ENCODE results near the gene SEMA5B. TPM values are rescaled to one million over a fixed set of nuclear protein-coding genes. Genes with fewer than 3 reads are reported as not detected.
A peak's percentile ranks its signal among the peaks of the same experiment; 100 is the strongest.

SEMA5B gene
- total and polyA plus RNA-seq, 9 of the 15 experiments (the other 6 are each of a cell fraction or from before 2014, with no cell fraction given), result not detected

DNA sequence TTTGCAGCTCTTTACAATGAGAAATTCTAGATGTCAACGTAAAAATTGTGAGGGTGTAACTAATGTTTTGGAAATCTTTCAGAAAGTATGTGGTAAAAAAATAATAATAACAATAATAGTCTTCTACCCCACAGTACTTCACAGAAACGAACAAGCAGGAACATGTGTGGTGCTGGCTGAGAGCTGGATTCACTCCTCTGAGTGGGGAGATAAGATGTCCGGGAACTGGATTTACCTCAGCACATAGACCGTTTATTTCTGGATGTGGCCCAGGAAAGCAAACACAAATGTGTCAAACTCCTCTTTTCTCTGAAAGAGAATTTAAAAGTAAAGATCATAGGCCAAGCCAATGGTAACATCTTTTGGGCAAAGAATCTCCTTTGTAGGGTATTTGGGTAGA, 129.3 kb downstream of the SEMA5B start (continued):
- no peak for TF ChIP-seq SAFB2 (IDR thresholded peaks at IDR 0.05; ENCODE audit: borderline replicate concordance, low read depth, low read length, severe bottlenecking)
- TF ChIP-seq ZNF445 (CRISPR knock-in tag; IDR thresholded peaks at IDR 0.05; ENCODE audit: low read depth), result no peak
- TF ChIP-seq CREM (IDR thresholded peaks at IDR 0.05; ENCODE audit: low read depth), result no peak
- TF ChIP-seq, protein P1, sequence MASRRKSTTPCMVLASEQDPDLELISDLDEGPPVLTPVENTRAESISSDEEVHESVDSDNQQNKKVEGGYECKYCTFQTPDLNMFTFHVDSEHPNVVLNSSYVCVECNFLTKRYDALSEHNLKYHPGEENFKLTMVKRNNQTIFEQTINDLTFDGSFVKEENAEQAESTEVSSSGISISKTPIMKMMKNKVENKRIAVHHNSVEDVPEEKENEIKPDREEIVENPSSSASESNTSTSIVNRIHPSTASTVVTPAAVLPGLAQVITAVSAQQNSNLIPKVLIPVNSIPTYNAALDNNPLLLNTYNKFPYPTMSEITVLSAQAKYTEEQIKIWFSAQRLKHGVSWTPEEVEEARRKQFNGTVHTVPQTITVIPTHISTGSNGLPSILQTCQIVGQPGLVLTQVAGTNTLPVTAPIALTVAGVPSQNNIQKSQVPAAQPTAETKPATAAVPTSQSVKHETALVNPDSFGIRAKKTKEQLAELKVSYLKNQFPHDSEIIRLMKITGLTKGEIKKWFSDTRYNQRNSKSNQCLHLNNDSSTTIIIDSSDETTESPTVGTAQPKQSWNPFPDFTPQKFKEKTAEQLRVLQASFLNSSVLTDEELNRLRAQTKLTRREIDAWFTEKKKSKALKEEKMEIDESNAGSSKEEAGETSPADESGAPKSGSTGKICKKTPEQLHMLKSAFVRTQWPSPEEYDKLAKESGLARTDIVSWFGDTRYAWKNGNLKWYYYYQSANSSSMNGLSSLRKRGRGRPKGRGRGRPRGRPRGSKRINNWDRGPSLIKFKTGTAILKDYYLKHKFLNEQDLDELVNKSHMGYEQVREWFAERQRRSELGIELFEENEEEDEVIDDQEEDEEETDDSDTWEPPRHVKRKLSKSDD (conservative IDR thresholded peaks at IDR 0.05; ENCODE audit: low read length), result no peak
- TF ChIP-seq BACH1 (tag; IDR thresholded peaks at IDR 0.05), result no peak
- no peak for TF ChIP-seq NCOA1 (IDR thresholded peaks at IDR 0.05; ENCODE audit: low read depth)

DNA sequence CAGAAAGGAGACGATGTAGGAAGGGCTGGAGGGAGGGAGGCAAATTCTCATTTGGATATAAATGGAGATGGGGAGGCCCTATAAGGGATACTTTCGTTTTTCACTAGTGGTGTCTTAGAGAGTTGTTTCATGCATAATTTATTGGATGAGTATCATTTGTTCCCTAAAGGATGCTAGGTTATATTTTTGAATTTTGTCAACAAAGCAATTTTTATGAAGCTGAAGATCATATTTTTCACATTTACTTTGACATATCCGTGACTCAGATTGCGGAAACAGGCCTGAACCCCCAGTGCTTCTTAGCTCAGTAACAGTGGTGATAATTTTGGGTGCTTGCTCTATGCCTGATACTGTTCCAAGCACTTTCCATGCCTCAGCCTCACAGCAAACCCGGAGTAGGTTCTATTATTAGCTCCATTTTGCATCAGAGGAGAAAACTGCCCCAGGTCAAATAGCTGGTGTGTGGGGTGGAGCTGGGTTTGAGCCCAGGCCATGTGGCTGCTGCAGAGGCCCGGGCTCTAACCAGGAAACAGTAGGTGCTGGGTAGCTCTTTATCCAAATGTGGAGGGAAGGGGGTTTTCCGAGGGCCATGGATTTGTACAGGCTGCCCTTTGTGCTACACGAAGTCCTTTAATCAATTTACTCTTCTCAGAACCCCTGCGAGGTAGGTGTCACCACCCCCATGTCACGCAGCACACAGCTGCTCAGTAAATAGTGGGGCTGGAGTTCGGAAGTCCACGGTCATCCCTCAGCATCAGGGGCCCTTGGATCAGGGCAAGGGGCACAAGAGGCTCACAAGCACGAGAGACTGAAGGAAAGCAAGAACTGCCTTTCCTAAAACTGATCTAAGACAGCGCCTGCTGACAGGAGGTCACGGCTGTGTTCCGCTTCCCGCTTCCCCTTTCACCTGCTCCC, 133.6 kb downstream of the SEMA5B start:
- ChIA-PET CTCF (ENCODE audit: low intra/inter-chr PET ratio) (no interaction called here), POLR2A (interaction anchor here (0.9 kb wide), 1 partner anchor 10 kb away, joined by 3 read pairs; no protein-coding TSS in a partner anchor)
- Histone ChIP-seq H3K27me3 (ENCODE audit: control insufficient read depth in 2 of 2, insufficient read depth in 2 of 2, low read length in 2 of 2) (peaks cover 9 to 29% of the 10 kb centered on the region in 2 experiments; a peak in 4 of 5 replicates), H4K20me1 (replicated peaks; ENCODE audit: control insufficient read depth, insufficient read depth, low read length) (no peaks in the 10 kb centered on the region), H3K4me1 (replicated peaks in 1 of 2; ENCODE audit: control insufficient read depth in 2 of 2, insufficient read depth in 2 of 2, low read length in 2 of 2) (no peaks in the 10 kb centered on the region), H3K4me3 (no peak overlapping the region), H3K79me2 (ENCODE audit: control insufficient read depth, insufficient read depth, low read length) (no peaks in the 10 kb centered on the region), H3K9ac (ENCODE audit: insufficient read depth in 1 of 2, low read depth in 2 of 2, low read length in 2 of 2) (no peak overlapping the region), H3K4me2 (ENCODE audit: insufficient read depth, low read length) (no peak overlapping the region), H3K9me3 (replicated peaks; ENCODE audit: control insufficient read depth, insufficient read depth, low read depth, low read length) (no peaks in the 10 kb centered on the region), H3K27ac (ENCODE audit: extremely low read depth, low read depth, low read length) (no peak overlapping the region), H3K9me1 (ENCODE audit: control insufficient read depth, insufficient read depth, low read length) (no peaks in the 10 kb centered on the region), H3K36me3 (ENCODE audit: control insufficient read depth, insufficient read depth, low read length) (no peaks in the 10 kb centered on the region), H2AFZ (ENCODE audit: low read depth, low read length) (no peak overlapping the region)
- intact Hi-C loops (cut with micrococcal nuclease) (no loop called here), in situ Hi-C loops (cut with MboI) (no loop called here)
- FAIRE-seq (no peak), ATAC-seq (no peak), DNase-seq (ENCODE audit: extremely low read depth in 1 of 4, low spot score in 3 of 4) (no peak)
- WGBS (ENCODE audit: insufficient coverage, low coverage, missing lambda C conversion rate), result 17% methylated on average over 15 of the region's 17 CpGs
- no TSS peak for BruUV-seq (replicated peaks)
- TF ChIP-seq IRF2 (CRISPR knock-in tag; IDR thresholded peaks at IDR 0.05), result no peak
- no peak for TF ChIP-seq ZNF274 (IDR thresholded peaks at IDR 0.05; ENCODE audit: borderline replicate concordance, low read depth, low read length)
- no peak for TF ChIP-seq ZNF76 (CRISPR knock-in tag; IDR thresholded peaks at IDR 0.05; ENCODE audit: borderline replicate concordance)
- TF ChIP-seq, protein P2, sequence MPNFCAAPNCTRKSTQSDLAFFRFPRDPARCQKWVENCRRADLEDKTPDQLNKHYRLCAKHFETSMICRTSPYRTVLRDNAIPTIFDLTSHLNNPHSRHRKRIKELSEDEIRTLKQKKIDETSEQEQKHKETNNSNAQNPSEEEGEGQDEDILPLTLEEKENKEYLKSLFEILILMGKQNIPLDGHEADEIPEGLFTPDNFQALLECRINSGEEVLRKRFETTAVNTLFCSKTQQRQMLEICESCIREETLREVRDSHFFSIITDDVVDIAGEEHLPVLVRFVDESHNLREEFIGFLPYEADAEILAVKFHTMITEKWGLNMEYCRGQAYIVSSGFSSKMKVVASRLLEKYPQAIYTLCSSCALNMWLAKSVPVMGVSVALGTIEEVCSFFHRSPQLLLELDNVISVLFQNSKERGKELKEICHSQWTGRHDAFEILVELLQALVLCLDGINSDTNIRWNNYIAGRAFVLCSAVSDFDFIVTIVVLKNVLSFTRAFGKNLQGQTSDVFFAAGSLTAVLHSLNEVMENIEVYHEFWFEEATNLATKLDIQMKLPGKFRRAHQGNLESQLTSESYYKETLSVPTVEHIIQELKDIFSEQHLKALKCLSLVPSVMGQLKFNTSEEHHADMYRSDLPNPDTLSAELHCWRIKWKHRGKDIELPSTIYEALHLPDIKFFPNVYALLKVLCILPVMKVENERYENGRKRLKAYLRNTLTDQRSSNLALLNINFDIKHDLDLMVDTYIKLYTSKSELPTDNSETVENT (CRISPR knock-in tag; IDR thresholded peaks at IDR 0.05), result no peak
- no peak for TF ChIP-seq ATF1 (CRISPR knock-in tag; IDR thresholded peaks at IDR 0.05)
- no peak for TF ChIP-seq ATF1 (tag; IDR thresholded peaks at IDR 0.05)
- peak; percentile 48; the same call in 1 of the 2 replicates for TF ChIP-seq MAFG (tag; conservative IDR thresholded peaks at IDR 0.05)
- peak; percentile 43 for TF ChIP-seq CBX8 (IDR thresholded peaks at IDR 0.05; ENCODE audit: borderline replicate concordance, extremely low read depth, low read depth, low read length, poor library complexity, severe bottlenecking)
- no peak for TF ChIP-seq MCM3 (IDR thresholded peaks at IDR 0.05)
- TF ChIP-seq C11orf30 (IDR thresholded peaks at IDR 0.05; ENCODE audit: low read depth), result peak; percentile 34; the same call in 1 of the 2 replicates

Measured in K562 (cell line).